Measurements from ENCODE around the gene SCARB1. TPM values are rescaled to one million over a fixed set of nuclear protein-coding genes. Genes with fewer than 3 reads are reported as not detected.

SCARB1 gene
- total and polyA plus RNA-seq, 9 of the 15 experiments (the other 6 are each of a cell fraction or from before 2014, with no cell fraction given): 0.56 to 157 (median 52.8) TPM

GRCh38 chr12:124904306-124905098 lies 40.8 kb upstream of the SCARB1 start (continued):
- TF ChIP-seq SMARCE1 (IDR thresholded peaks at IDR 0.05) (peak; percentile 85), ARHGAP35 (IDR thresholded peaks at IDR 0.05; ENCODE audit: partially characterized antibody) (no peak), EZH2 (IDR thresholded peaks at IDR 0.05; ENCODE audit: borderline replicate concordance, low read depth, low read length) (no peak), ZBTB8A (IDR thresholded peaks at IDR 0.05; ENCODE audit: partially characterized antibody) (no peak), ZNF766 (CRISPR knock-in tag; conservative IDR thresholded peaks at IDR 0.05) (peak; percentile 67; the same call in 1 of the 2 replicates), TARDBP (IDR thresholded peaks at IDR 0.05) (no peak), HIVEP1 (CRISPR knock-in tag; IDR thresholded peaks at IDR 0.05) (no peak), ELK1 (CRISPR knock-in tag; IDR thresholded peaks at IDR 0.05) (no peak), POLR3A (IDR thresholded peaks at IDR 0.05; ENCODE audit: borderline replicate concordance, extremely low read depth, insufficient read depth, insufficient read length) (no peak), POLR3G (IDR thresholded peaks at IDR 0.05; ENCODE audit: extremely low read depth, insufficient read length, insufficient replicate concordance) (no peak), SRSF7 (optimal IDR thresholded peaks at IDR 0.05; ENCODE audit: low read depth, low read length) (no peak), RCOR1 (IDR thresholded peaks at IDR 0.05; ENCODE audit: borderline replicate concordance in 1 of 2, low read depth in 2 of 2, low read length in 2 of 2) (peak in 1 of 2 experiments; percentile 90; a peak in 2 of 4 replicates), MED1 (CRISPR knock-in tag; IDR thresholded peaks at IDR 0.05; ENCODE audit: borderline replicate concordance) (no peak), ESRRA (IDR thresholded peaks at IDR 0.05; ENCODE audit: borderline replicate concordance, low read depth) (peak; percentile 67), NR3C1 (CRISPR knock-in tag; IDR thresholded peaks at IDR 0.05) (no peak), TAL1 (IDR thresholded peaks at IDR 0.05) (no peak), ZNF174 (CRISPR knock-in tag; IDR thresholded peaks at IDR 0.05) (no peak), RFX1 (IDR thresholded peaks at IDR 0.05) (no peak), GTF2A2 (tag; IDR thresholded peaks at IDR 0.05) (no peak)
- TF ChIP-seq, protein P1, sequence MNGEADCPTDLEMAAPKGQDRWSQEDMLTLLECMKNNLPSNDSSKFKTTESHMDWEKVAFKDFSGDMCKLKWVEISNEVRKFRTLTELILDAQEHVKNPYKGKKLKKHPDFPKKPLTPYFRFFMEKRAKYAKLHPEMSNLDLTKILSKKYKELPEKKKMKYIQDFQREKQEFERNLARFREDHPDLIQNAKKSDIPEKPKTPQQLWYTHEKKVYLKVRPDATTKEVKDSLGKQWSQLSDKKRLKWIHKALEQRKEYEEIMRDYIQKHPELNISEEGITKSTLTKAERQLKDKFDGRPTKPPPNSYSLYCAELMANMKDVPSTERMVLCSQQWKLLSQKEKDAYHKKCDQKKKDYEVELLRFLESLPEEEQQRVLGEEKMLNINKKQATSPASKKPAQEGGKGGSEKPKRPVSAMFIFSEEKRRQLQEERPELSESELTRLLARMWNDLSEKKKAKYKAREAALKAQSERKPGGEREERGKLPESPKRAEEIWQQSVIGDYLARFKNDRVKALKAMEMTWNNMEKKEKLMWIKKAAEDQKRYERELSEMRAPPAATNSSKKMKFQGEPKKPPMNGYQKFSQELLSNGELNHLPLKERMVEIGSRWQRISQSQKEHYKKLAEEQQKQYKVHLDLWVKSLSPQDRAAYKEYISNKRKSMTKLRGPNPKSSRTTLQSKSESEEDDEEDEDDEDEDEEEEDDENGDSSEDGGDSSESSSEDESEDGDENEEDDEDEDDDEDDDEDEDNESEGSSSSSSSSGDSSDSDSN (IDR thresholded peaks at IDR 0.05; ENCODE audit: borderline replicate concordance in 1 of 2, low read depth in 2 of 2, low read length in 2 of 2): no peak
- TF ChIP-seq, protein P2, sequence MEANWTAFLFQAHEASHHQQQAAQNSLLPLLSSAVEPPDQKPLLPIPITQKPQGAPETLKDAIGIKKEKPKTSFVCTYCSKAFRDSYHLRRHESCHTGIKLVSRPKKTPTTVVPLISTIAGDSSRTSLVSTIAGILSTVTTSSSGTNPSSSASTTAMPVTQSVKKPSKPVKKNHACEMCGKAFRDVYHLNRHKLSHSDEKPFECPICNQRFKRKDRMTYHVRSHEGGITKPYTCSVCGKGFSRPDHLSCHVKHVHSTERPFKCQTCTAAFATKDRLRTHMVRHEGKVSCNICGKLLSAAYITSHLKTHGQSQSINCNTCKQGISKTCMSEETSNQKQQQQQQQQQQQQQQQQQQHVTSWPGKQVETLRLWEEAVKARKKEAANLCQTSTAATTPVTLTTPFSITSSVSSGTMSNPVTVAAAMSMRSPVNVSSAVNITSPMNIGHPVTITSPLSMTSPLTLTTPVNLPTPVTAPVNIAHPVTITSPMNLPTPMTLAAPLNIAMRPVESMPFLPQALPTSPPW (CRISPR knock-in tag; IDR thresholded peaks at IDR 0.05): peak; percentile 95
- TF ChIP-seq, protein P3, sequence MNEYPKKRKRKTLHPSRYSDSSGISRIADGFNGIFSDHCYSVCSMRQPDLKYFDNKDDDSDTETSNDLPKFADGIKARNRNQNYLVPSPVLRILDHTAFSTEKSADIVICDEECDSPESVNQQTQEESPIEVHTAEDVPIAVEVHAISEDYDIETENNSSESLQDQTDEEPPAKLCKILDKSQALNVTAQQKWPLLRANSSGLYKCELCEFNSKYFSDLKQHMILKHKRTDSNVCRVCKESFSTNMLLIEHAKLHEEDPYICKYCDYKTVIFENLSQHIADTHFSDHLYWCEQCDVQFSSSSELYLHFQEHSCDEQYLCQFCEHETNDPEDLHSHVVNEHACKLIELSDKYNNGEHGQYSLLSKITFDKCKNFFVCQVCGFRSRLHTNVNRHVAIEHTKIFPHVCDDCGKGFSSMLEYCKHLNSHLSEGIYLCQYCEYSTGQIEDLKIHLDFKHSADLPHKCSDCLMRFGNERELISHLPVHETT (CRISPR knock-in tag; conservative IDR thresholded peaks at IDR 0.05 in 1 of 2, IDR thresholded peaks at IDR 0.05 in 1 of 2): peak in 1 of 2 experiments; percentile 69; a peak in 2 of 4 replicates
